HG03139 (cell line): ENCODE measurements around the gene NLK.
"Not testable (repeated sequence)": the region's sequence is repeated elsewhere in the genome, so short reads cannot be mapped to it uniquely, and the experiment has no call there.

Experiments
- ATAC-seq: cut with Tn5 transposase; IDR thresholded peaks from one replicate; pipeline ENCODE4 v1.9.1; 2021; ENCODE audit not compliant: unreplicated experiment

NLK gene

DNA sequence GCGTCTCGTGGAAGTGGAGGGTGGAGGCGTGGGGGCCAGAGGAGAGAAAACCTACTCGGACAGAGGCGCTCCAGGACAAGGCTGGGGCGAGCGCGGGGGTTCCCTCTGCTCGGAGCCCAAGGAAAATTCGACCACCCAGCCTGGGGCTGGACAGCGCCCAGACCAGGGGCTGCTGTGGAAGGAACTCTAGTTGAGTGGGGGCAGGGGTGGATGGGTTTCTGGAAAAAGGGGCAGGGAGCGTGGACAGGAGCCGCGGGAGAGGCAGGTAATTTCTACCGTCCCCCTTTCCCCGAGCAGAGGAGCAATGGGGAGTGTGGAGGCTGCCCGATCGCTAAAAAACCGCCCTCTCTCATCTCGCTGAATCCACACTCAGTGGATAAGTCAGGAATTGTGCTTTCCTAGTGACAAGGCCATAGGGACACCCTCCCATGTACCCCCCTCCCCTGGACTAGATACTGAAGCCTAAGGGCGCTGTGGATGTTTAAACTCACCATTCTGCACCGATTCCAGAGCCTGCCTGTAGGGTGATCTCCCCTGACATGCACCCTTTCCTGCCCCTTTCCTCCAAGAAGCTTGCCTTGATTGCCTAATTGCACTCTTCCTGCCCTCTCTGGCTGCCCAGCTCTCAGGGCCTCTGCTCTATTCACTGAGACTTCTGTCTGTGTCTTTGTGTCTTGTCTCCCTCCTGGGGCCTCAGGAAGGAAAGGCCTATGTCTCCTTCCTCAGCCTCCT is 185.8 kb downstream of the NLK start:
- no peak for ATAC-seq

DNA sequence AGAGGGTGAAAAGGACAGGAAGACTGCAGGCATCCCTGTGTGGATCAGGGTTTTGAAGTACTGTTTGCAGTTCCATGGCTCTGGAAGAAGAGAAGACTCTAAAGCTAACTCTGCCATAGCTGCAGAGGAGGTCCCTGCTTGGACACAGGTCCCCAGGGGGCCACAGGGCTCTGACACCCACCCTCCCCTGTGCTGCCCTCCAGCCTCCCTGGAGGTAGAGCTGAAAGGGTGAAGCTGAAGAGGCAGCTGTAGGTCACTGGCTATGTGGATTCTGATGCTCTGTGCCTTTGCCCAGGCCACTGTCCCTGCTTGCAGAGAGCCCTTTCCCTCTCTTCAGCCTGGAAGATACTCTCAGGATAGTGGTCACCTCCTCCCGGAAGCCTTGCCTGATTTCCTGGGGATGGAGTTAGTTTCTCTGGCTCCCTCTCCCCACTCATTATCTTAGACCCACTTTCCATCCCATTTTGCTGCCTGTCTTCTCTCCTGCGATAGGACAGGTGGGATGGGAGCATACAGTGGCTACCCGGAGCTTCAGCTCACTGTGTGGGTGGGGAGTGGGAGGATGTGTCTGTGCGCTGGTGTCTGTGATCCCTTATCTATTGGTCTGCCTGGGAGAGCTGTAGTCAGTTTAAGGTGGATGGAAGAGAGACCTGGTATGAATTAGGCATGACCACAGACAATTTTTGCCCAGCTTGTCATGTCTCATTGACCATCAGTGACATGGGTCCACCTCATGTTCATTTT is 186.7 kb downstream of the NLK start:
- ATAC-seq, result no peak

DNA sequence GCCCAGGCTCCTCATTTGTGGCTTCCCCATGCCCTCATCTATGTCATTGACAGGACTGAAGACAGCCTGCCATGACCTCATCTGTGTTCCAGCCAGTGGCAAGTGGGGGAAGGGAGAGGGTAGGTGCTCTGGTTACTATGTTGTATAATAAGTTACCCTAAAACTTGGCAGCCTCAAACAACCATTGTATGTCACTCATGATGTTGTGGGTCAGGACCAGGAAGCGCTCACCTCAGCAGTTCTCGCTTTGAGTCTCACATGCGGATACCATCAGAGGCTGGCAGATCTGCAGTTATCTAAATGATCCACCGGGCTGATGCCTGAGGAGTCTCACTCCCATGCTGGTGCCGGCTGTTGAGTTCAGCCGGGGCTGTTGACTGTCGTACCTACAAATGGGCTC is 187.5 kb downstream of the NLK start:
- no peak for ATAC-seq

DNA sequence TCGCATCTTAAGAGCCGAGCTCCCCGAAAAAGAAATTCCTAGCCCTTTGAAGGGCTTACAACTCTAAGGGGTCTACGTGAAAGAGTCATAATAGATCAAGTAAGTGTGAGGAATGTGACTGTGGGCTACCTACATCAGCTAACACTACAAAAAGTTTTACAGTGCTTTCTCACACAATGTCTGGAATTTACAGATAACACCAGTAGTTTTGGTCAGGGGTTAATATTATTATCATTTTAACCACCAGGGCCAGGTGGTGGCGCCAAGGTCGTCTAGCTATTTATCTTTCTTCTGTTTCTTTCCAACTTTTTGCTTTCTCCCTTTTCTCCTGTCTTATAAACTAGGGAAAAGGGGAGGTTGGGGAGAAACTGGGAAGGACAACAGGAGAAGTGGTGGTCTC is 188.1 kb downstream of the NLK start:
- ATAC-seq, result not testable (repeated sequence)

DNA sequence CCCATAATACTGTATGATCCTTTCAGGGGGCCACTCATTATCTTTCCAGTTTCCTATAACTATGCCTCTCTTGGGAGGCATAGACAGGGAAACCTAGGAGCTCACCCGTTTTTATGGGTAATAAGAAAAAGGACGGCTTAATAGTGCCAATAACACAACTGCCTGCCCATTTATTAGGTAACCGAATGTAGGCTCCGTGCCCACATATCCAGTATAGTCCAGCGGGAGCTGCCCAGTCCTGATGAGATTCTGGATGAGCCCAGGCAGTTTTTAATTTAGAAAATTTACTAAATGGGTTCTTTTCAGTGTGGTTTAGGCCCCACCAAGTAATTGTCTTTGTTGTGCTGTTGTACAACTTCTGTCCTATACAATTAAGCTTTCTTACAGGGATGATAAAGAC is 189.1 kb downstream of the NLK start:
- not testable (repeated sequence) for ATAC-seq

DNA sequence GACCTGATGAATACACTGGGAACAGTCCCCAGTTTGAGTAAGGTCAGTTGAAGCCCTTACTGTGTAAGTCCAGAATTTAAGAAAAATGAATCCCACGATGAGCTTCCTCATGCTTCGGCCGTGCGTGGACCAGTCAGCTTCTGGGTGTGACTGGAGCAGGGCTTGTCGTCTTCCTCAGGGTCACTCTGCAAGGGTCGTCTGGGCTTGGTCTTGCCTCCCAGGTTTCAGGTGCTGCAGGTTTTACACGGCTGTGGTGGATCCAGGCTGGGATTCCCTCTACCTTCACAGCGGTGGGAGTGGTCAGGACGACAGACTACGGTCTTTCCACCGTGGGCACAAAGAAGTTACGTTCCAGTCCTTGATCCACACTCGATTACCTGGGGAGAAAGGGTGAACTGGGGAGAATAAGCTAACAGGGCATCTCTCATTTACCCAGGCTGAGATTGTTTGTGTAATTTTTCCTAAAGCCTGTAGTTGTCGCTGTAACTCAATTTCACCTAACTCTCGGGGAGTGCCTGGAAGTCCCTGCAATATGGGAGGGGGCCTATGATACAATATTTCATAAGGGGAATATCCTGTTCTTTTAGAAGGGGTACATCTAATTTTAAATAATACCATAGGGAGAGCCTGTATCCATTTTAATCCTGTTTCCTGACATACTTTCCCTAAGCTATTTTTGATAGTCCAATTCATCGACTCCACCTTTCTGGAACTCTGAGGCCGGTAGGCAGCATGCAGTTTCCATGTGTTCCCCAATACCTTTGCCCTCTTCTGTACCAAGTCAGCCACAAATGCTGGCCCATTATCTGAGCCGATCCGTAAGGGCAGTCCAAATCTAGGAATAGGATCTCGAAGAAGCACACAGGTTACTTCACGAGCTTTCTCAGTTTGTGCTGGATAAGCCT is 190.7 kb downstream of the NLK start:
- ATAC-seq, result not testable (repeated sequence)

DNA sequence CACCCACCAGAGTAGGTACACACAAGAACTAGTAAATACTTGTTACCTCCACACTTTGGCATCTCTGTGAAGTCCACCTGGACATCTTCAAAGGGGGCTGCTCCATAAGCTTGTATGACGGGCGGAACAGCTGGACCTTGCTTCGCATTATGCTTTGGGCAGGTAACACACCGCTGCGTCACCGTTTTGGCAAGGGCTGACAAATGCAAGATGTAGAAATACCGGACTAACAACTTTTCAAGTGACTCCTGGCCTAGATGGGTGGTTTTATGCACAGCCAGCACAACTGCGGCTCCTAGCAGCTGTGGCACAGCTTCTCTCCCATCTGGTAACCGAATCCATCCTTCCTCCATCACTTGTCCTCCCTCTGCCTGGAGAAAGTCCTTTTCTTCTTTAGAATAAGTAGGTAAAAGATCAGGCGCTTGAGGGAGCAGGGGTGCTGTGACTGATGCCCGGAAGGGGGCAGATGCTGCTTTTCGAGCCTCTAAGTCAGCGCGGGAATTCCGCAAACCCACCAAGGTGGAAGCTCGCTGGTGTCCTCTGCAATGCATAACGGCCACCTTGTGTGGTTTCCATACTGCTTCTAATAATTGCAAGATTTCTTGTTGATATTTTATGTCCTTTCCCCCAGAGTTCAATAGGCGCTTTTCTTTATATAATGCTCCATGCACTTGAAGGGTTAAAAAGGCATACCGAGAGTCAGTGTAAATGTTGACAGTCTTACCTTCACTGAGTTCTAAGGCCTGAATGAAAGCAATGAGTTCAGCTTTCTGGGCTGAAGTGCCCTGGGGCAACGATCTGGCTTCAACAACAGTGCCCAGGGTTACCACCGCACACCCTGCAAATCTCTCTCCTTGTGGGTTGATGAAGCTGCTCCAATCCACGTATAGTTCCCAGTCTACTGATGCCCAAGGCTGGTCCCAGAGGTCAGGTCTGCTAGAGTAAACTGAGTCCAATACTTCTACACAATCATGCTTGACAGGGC is 191.7 kb downstream of the NLK start:
- not testable (repeated sequence) for ATAC-seq

DNA sequence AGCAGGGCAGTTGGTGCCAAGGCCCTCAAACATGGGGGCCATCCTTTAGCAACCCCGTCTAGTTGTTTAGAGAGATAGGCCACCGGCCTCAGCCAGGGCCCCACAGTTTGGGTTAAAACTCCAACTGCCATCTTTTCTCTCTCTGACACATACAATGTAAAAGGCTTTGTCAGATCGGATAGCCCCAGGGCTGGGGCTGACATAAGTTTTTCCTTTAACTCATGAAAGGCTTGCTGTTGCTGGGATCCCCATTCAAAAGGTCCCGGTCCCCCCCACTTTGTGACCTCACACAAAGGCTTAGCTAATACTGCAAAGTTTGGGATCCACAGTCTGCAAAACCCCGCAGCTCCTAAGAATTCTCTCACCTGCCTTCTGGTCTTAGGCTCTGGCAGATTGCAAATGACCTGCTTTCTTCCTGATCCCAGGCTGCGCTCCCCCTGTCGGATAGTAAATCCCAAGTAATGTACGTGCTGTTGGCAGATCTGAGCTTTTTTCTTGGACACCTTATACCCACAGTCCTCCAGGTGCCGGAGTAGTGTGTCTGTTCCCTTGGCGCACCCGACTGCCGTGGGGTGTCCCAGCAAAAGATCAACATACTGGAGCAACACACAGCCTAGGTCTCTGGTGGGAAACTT is 192.7 kb downstream of the NLK start:
- ATAC-seq, result not testable (repeated sequence)

DNA sequence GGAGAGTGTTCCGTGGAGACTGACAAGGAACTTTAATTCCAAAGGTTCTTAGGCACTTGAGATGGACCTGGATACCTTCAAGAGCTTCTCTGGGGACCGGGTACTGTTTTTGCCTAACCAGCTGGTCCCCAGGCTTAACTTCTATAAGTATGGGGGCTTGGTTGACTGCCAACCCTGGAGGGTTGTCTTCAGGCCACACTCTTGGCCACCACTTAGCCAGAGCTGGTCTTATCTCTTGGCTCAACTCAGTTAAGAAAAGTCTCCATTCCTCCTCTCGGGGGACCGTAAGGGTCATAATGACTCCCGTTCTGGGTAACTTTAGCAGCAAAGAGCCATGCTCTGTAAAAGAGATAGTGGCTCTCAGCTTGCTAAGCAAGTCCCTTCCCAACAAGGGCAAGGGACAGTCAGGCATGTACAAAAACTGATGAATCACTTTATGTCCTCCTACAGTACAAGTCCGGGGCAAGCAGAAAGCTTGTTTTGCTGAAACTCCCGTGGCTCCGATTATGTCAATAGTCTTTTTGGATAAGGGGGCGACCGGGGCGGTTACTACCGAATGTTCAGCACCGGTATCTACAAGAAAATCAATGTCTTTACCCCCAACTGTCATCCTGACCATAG is 193.7 kb downstream of the NLK start:
- not testable (repeated sequence) for ATAC-seq

DNA sequence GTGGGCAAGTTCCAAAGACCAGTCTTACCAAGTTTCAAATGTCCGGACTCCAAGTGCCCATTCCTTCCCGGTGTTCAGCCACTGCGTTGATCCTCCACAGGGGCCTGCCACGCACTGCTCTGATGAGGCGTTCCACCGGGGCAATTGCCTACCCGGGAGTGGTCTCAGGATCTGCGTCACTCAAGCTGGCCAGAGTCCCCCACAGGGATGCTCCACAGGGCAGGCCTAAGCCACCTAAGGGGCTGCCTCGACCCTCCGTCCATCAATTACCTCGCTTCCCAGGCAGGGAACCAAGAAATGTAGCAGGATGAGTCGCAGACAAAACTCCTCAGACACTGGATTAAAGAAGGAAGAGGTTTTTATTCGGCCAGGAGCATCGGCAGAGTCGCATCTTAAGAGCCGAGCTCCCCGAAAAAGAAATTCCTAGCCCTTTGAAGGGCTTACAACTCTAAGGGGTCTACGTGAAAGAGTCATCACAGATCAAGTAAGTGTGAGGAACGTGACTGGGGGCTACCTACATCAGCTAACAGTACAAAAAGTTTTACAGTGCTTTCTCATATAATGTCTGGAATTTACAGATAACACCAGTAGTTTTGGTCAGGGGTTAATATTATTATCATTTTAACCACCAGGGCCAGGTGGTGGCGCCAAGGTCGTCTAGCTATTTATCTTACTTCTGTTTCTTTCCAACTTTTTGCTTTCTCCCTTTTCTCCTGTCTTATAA is 196.2 kb downstream of the NLK start:
- not testable (repeated sequence) for ATAC-seq

DNA sequence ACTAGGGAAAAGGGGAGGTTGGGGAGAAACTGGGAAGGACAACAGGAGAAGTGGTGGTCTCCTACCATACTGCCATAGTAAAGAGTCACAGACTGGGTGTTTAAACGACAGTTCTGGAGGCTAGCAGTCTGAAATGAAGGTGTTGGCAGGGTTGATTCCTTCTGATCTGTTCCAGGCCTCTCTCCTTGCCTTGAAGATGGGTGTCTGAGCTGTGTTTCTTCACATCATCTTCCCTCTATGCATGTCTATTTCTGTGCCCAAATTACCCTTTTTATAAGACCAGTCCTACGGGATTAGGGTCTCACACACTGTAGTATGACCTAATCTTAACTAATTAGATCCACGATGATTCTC is 196.8 kb downstream of the NLK start:
- no peak for ATAC-seq

DNA sequence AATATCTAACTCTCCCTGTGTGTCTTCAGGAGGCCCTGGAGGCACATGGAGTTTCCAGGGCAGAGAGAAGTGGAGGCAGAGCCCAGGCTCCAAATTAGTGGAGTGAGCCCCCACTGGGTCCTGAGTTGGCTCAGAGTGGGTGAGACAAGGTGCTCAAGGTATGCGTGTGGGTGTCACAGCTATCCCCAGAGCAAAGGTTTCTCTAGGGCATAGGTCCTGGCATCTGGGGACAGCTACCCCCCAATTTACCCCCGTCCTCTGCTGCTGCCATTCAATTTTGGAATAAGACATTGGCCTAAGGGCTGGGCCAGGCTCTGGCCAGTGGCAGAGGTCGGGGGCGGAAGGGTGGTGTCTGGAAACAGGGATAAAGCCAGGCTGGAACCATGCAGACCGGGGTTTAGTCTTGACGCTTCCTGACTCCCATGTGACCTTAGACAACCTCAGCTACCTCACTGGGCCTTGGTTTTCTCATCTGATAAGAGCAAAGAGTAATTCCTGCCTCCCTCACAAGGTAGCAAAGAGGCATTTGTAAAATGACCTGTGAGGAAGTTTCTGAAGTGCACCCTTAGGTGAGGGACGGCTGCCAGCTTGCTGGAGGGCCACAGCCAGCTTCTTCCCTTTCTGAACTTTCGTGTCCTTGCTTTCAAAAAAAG is 198.3 kb downstream of the NLK start:
- no peak for ATAC-seq

DNA sequence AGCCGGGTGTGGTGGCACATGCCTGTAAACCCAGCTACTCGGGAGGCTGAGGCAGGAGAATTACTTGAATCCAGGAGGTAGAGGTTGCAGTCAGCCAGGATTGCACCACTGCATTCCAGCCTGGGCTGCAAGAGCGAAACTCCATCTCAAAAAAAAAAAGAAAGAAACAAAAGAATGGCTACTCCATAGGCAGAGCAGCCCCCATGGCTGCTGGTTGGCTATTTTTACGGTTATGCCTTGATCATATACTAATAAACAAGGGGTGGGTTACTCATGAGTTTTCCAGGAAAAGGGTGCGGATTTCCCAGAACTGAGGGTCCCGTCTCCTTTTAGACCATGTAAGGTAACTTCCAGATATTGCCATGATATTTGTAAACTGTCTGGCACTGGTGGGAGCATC is 200.3 kb downstream of the NLK start:
- ATAC-seq, result no peak

DNA sequence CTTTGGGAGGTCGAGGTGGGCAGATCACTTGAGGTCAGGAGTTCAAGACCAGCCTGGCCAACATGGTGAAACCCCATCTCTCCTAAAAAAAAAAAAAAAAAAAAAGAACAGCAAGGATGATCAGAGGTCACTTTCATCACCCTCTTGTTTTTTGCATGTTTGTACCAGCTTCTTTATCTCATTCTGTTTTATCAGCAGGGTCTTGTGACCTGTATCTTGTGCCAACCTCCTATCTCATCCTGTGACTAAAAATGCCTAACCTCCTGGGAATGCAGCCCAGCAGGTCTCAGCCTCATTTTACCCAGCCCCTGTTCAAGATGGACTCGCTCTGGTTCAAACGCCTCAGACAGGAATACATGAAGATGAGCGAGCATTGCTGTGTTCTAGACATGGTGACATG is 200.8 kb downstream of the NLK start:
- ATAC-seq, result not testable (repeated sequence)

DNA sequence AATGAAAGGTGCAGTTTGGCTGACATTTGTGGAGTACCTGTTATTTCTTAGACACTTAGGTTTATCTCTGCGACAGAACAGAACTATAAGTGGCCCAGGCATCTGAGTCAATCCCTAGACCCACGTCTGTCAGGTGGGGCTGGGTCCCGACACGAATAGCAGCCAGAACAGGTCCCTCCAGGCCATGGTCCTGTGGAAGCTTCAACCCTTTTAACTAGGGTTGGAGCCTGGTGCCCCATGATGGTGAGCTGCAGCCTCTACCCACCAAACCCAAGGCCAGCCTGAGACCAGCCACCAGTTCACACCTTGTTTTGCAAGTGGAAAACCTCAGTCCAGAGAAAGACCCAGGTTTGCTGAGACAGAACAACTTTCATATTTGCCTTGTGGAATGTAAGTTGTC is 202.0 kb downstream of the NLK start:
- ATAC-seq, result no peak
